GM18861 (cell line): ENCODE results near the gene PROM2.

ENCODE experiments used
- ATAC-seq: cut with Tn5 transposase; IDR thresholded peaks from one replicate; pipeline ENCODE4 v1.9.1; 2021; ENCODE audit not compliant: unreplicated experiment

Gene PROM2

DNA sequence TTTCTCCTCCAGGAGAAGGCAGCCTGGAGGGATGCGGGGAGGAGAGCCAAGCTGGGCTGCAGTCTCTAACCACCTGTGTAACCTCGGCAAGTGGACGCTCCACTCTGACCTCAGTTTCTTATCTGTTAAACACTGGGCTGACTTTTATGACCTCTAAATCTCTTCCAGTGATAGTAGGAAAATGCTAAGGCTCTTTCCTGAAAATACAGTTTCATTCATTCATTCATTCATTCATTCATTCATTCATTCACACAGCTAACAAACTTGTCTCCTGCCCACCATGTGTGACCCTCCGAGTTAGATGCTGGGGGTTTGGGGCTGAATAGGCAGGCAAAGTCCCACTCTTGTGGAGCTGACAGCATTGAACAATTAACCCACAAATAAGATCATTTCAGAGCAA lies 9.3 kb downstream of the PROM2 start:
- ATAC-seq: no peak

GRCh38 chr2:95284886-95285541 lies 10.8 kb downstream of the PROM2 start:
- no peak for ATAC-seq

DNA sequence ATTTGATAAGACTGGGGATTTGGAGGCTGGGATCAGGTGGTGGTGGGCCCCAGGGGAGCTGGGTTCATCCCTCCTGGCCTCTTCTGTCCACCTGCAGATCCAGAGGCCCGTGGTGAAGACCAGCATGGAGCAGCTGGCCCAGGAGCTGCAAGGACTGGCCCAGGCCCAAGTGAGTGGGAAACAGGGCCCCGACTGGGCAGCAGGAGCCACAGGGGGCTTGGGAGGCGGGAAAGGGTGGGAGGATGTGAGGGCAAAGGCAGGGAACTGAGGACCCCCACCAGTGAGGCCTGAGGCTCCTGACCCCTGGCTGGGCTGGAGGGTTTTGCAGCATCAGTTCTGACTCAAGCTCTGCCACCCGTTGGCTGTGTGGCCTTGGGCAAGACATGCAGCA lies 11.3 kb downstream of the PROM2 start:
- no peak for ATAC-seq

- no peak for ATAC-seq
These were observed 13.1 kb downstream of the PROM2 start for GRCh38 chr2:95287336-95287735.

DNA sequence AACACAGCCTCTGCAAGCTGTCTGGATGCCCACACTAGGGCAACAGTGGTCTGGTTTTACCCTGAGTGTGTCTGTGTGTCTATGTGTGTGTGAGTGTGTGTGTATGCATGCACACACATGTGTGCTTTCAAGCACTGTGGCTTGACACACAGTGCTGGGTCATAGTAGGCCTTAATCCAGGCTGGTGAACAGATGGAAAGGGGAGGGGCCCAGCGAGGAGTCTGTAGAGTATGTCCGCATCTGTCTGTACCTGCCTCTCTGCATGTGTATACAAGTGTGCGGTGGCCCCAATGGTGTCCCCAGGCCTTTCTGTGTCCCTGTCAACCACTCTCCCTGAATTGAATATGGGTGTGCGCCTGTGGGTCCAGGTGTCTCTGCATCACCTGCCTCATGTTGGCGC lies 13.6 kb downstream of the PROM2 start:
- ATAC-seq: no peak

GRCh38 chr2:95289253-95289652 lies 15.0 kb downstream of the PROM2 start:
- ATAC-seq: no peak

- no peak for ATAC-seq
These were observed 17.0 kb downstream of the PROM2 start for GRCh38 chr2:95291222-95291621.

DNA sequence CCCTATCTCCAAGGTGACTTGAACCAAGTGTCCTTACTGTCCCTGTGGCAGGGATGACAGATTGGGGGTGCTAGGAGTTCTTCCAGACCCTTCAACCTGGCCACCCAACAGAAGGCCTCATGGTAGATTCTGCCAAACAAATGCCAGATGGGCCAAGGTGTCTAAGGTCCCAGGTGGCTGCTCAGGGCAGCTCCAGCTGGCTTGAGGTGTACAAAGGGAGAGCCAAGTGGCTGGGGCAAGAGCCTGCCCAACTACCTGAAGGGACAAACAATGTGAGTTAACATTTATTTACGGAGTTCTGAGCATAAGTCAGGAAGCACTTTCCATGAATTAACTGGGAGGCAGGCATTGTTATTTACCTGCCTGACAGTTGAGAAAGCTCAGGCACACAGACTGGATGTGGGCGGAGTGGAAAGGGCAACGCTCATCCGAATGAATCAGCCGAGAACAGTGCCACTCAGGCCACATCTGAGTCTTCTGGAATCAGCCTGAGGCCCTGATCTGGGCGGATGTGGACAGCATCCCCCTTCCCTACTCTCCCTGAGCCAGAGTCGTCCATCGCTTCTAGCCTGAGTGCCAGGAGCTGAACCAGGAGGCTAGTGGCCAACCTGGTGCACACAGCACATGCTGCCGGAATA lies 18.5 kb downstream of the PROM2 start:
- no peak for ATAC-seq

- no peak for ATAC-seq
These were observed 20.5 kb downstream of the PROM2 start for GRCh38 chr2:95294579-95295250.

- ATAC-seq: no peak
These were observed 21.1 kb downstream of the PROM2 start for GRCh38 chr2:95295376-95295775.

DNA sequence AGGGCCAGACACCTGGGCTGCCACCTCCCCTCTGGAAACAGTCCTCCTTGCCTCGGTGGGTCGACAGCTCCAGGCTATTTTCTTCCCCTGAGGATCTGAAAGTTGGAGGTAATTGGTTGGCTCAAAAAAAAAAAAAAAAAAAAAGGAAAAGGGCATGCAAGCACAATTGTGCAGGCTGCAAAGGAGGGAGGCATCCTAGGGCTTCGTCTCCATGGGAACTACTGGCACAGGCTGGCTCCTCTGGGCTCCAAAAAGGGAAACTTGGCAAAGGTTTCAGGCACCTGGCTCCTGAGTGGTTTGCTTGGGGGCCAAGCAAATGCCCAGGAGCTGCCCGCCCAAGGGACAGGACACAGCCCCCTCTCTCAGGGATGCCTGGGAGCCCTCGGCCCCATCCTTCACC lies 21.8 kb downstream of the PROM2 start:
- no peak for ATAC-seq

DNA sequence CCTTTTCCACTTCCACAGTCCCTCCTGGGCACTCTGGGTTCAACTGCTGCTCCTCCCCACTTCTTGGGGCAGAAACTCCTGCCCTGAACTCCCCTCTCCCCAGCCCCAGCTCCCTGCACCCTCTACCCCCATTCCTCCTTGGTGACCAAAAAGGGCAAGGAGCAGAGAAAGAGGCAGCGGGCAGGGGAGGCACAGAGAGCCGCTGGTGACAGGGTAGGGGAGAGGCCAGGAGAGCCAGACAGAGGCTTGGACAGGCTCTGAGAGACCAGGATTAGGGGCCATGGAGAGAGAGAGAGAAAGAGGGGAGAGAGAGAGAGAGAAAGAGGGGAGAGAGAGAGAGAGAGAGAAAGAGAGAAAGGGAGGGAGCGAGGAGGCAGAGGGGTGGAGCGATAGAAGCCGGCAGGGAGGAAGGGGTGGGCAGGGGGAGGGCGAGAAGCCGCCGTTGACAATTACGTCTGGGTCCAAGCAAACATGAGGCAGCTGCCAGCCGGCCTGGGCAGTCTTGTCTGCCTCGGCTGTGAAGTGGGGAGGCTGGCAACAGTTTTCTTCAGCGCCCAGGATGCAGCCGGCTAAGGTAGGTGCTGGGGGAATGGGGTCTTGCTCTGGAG lies 22.7 kb downstream of the PROM2 start, which contains the start of gene KCNIP3:
TSS of gene KCNIP3 (plus strand) at position 468 of the 608 bp plus-strand sequence. CDS start at position 560, 92 bp downstream.
- no peak for ATAC-seq

DNA sequence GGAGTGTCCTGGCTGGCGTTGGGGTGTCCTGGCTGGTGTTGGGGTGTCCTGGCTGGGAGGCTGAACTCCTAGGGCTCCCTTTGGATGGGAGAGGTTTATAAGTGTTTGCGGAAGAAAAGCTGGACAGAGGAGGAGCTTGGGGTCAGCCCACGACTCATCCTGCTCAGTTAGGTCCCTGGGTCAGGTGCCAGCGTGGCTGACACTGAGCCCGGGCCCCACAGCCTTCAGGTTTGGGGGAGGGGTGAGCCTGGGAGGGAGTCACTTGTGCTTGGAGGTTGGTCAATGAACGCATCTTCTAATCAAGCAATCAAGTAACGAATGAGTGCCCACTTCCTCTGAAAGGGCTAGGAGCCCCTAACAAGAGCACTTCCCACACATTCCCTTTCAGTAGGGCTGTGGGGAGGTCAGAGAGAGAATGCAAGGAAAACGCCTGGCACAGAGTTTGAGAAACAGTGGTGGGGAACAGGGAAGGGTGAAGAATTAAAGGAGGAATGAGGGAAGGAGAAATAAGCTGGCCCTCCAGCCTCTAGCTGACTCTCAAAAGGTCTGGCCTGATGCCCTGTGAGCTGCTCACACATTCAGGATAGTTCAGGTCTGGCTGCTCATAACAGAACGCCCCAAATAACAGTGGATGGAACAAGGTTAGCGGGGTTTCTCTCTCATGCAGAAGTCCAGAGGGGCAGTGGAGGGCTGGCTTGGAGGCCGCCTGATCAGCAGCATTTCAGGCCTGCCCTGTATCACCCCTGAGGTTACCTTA lies 23.6 kb downstream of the PROM2 start:
- ATAC-seq: no peak

GRCh38 chr2:95298486-95299111 lies 24.4 kb downstream of the PROM2 start:
- no peak for ATAC-seq

DNA sequence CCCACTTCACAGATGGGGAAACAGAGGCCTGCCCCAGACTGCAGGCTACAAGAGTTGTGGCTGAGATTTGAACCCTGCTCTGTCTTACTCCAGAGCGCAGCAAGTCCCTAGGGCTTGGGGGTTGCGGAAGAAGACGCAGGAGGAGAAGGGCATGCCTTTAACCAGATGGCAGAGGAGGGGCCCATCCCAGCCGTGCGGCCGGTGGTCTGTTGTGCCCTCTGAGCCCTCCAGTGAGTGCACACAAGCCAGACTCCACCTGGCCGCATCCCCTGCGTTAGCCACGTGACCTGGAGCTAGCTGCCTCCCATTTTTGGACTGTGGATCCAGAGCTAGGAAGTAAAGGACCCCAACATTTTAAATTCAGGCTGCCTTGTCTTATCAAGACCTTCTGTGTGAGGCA lies 25.7 kb downstream of the PROM2 start:
- ATAC-seq: no peak

DNA sequence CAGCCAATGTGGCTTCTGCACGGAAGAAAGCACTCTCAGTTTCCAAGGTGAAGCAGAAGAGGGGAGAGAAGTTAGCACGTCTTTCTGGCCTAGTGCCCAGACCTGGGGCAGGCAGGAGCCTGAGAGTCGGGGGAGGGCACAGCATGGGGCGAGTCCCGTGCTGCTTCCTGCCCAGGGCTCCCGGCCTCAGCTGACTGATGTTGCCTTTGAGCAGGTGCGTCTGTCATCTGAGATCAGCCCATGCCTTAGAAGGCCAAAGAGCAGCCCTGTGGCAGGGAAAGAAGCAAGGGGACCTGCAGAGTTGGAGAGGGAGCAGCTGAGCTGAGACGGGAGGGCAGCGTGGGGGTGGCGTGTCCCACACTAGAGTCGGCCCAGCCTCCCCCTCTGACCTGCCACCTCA lies 26.2 kb downstream of the PROM2 start:
- no peak for ATAC-seq

- no peak for ATAC-seq
These were observed 26.9 kb downstream of the PROM2 start for GRCh38 chr2:95301186-95301585.

GRCh38 chr2:95301876-95302641 lies 27.8 kb downstream of the PROM2 start:
- no peak for ATAC-seq

GRCh38 chr2:95303191-95303919 lies 29.1 kb downstream of the PROM2 start:
- no peak for ATAC-seq
